GM23338 (cell line): ENCODE measurements around the gene CAST. TPM values are rescaled to one million over a fixed set of nuclear protein-coding genes. Genes with fewer than 3 reads are reported as not detected.

Experiments used
- ATAC-seq: fragments of 200-7000 bp; cut with Tn5 transposase; 3 replicates; pipeline ENCODE4 v1.9.1; 2020
- DNase-seq: peaks from one replicate; pipeline ENCODE4 v3.0.0-alpha.2; 2015; ENCODE audit warnings: low spot score
- H2AFZ ChIP-seq: fragments of 200-600 bp; sonication (generic); 2 replicates; pipeline ENCODE4 v1.8.0; 2016; ENCODE audit warnings: antibody characterized with exemption, mild to moderate bottlenecking, moderate library complexity
- H3F3A ChIP-seq: fragments of 200-600 bp; sonication (generic); replicated peaks from 2 replicates; pipeline ENCODE4 v1.8.0; 2017; ENCODE audit warnings: antibody characterized with exemption, mixed run types, low read depth
- H3K27ac ChIP-seq: fragments of 200-600 bp; sonication (generic); 2 replicates; pipeline ENCODE4 v1.6.1; 2016; ENCODE audit warnings: low read depth
- H3K27me3 ChIP-seq: fragments of 200-600 bp; sonication (generic); 2 replicates; pipeline ENCODE4 v1.8.0; 2016; ENCODE audit warnings: mild to moderate bottlenecking, mixed run types, moderate library complexity; ENCODE audit not compliant: insufficient read depth
- H3K36me3 ChIP-seq: fragments of 200-600 bp; sonication (generic); 2 replicates; pipeline ENCODE4 v1.8.0; 2016; ENCODE audit warnings: mild to moderate bottlenecking; ENCODE audit not compliant: insufficient read depth
- H3K4me1 ChIP-seq: fragments of 200-600 bp; sonication (generic); 2 replicates; pipeline ENCODE4 v1.8.0; 2016; ENCODE audit warnings: mild to moderate bottlenecking, moderate library complexity; ENCODE audit not compliant: insufficient read depth
- H3K4me2 ChIP-seq: fragments of 200-600 bp; sonication (generic); 2 replicates; pipeline ENCODE4 v1.7.1; 2017; ENCODE audit warnings: mixed run types
- H3K4me3 ChIP-seq: fragments of 200-600 bp; sonication (generic); 2 replicates; pipeline ENCODE4 v1.6.1; 2016; ENCODE audit warnings: mixed run types
- H3K79me2 ChIP-seq: fragments of 200-600 bp; sonication (generic); replicated peaks from 2 replicates; pipeline ENCODE4 v1.8.0; 2017; ENCODE audit warnings: mild to moderate bottlenecking; ENCODE audit not compliant: insufficient read depth
- H3K9me2 ChIP-seq: fragments of 200-600 bp; sonication (generic); 2 replicates; pipeline ENCODE4 v1.8.0; 2017; ENCODE audit not compliant: insufficient read depth
- H4K20me1 ChIP-seq: fragments of 200-600 bp; sonication (generic); replicated peaks from 2 replicates; pipeline ENCODE4 v1.8.0; 2017; ENCODE audit warnings: mild to moderate bottlenecking; ENCODE audit not compliant: insufficient read depth
- H3K27ac Mint-ChIP-seq: 2 replicates; pipeline ENCODE4 v1.8.0; 2020; ENCODE audit warnings: inconsistent platforms, mild to moderate bottlenecking, moderate library complexity, mixed read lengths
- H3K27me3 Mint-ChIP-seq: 3 replicates; pipeline ENCODE4 v1.8.0; 2022; ENCODE audit warnings: low read depth, mild to moderate bottlenecking, moderate library complexity, mixed read lengths, inconsistent platforms; ENCODE audit not compliant: insufficient read depth, poor library complexity
- H3K36me3 Mint-ChIP-seq: 3 replicates; pipeline ENCODE4 v1.8.0; 2021; ENCODE audit warnings: low read depth, mild to moderate bottlenecking, inconsistent platforms, moderate library complexity, mixed read lengths
- H3K4me1 Mint-ChIP-seq: 3 replicates; pipeline ENCODE4 v1.8.0; 2020; ENCODE audit warnings: mild to moderate bottlenecking, inconsistent platforms, mixed read lengths
- H3K4me3 Mint-ChIP-seq: 3 replicates; pipeline ENCODE4 v1.8.0; 2021; ENCODE audit warnings: moderate library complexity, mild to moderate bottlenecking, inconsistent platforms, mixed read lengths
- H3K9me3 Mint-ChIP-seq: 3 replicates; pipeline ENCODE4 v1.8.0; 2020; ENCODE audit warnings: moderate library complexity, mild to moderate bottlenecking, inconsistent platforms, mixed read lengths
- CREB1 ChIP-seq: fragments of 250-450 bp; sonication (Bioruptor Pico); IDR thresholded peaks from 2 replicates; pipeline ENCODE4 v1.5.0; 2020; ENCODE audit warnings: low read depth, mild to moderate bottlenecking, moderate library complexity
- ETS1 ChIP-seq: IDR thresholded peaks from 2 replicates; pipeline ENCODE4 v1.6.1; 2016; ENCODE audit warnings: antibody characterized with exemption
- EZH2 ChIP-seq: fragments of 200-600 bp; sonication (generic); IDR thresholded peaks from one replicate; pipeline ENCODE4 v1.8.0; 2017; ENCODE audit warnings: antibody characterized with exemption, mild to moderate bottlenecking, low read depth; ENCODE audit not compliant: unreplicated experiment
- EZH2phosphoT487 ChIP-seq: fragments of 200-600 bp; sonication (generic); IDR thresholded peaks from one replicate; pipeline ENCODE4 v1.8.1; 2018; ENCODE audit warnings: antibody characterized with exemption; ENCODE audit not compliant: unreplicated experiment
- JUNB ChIP-seq: IDR thresholded peaks from one replicate; pipeline ENCODE4 v1.6.1; 2016; ENCODE audit warnings: antibody characterized with exemption; ENCODE audit not compliant: unreplicated experiment
- NANOG ChIP-seq: IDR thresholded peaks from 2 replicates; pipeline ENCODE4 v1.6.1; 2016; ENCODE audit warnings: antibody characterized with exemption, borderline replicate concordance
- POLR2AphosphoS5 ChIP-seq: IDR thresholded peaks from 2 replicates; pipeline ENCODE4 v1.6.1; 2016; ENCODE audit warnings: antibody characterized with exemption, low read depth
- STAT1 ChIP-seq: IDR thresholded peaks from one replicate; pipeline ENCODE4 v1.6.1; 2016; ENCODE audit warnings: antibody characterized with exemption; ENCODE audit not compliant: unreplicated experiment
- ZNF114 ChIP-seq: fragments of 250-450 bp; sonication (Bioruptor Pico); IDR thresholded peaks from 2 replicates; pipeline ENCODE4 v1.5.0; 2020; ENCODE audit warnings: mild to moderate bottlenecking, moderate library complexity
- ZNF331 ChIP-seq: fragments of 250-450 bp; sonication (Bioruptor Pico); IDR thresholded peaks from 2 replicates; pipeline ENCODE4 v1.5.0; 2020; ENCODE audit warnings: low read depth, mild to moderate bottlenecking, moderate library complexity
- ZNF462 ChIP-seq: fragments of 250-450 bp; sonication (Bioruptor Pico); IDR thresholded peaks from 2 replicates; pipeline ENCODE4 v1.5.0; 2020; ENCODE audit warnings: mild to moderate bottlenecking, moderate library complexity
- polyA plus RNA-seq: library from polyadenylated mRNA; unstranded; fragments of >200 nt; fragmentation: Nextera tagmentation; extraction: Ambion mirVana; gene quantifications from 2 replicates; pipeline ENCODE4 v1.2.1, GENCODE V29; 2016
- total RNA-seq: library from RNA; depleted of rRNA; stranded (reverse); fragments of >200 nt; shearing (Covaris generic); gene quantifications from 2 replicates; pipeline ENCODE4 v1.2.3, GENCODE V29; 2014
- TF ChIP-seq, protein P1 (sequence below): IDR thresholded peaks from one replicate; pipeline ENCODE4 v1.6.1; 2018; ENCODE audit warnings: antibody characterized with exemption; ENCODE audit not compliant: unreplicated experiment
- TF ChIP-seq, protein P2 (sequence below), 2 experiments: fragments of 200-600 bp in 1 of 2; sonication (generic) in 1 of 2; conservative IDR thresholded peaks; 2 replicates each; pipeline versions ENCODE4 v1.5.1 to v1.6.1; 2016 to 2017; ENCODE audit warnings: antibody characterized with exemption in 2 of 2, low read depth in 2 of 2, mild to moderate bottlenecking in 2 of 2, moderate library complexity in 1 of 2

The CAST gene
- total and polyA plus RNA-seq, 2 experiments from 2014 or later, result 37.9 to 57.7 TPM

DNA sequence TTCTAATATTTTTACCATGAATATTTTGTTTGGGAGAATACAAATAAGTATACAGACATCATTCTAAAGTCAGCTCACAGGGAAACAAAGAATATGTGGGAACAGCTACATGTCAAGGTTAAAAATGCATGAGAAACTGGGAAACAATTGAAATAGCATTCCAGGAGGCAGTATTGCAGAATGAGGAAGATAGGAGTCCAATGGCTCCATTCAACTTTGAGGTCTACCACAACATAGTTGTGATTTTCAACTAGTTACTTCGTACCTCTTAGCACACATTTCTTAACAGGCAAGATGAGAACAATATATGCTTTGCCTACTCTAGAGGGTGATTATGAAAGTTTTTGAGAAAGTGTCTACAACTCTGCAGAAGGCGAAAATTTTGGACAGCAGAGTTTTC, 35.2 kb upstream of the CAST start:
- Histone ChIP-seq H3K36me3 (no peaks in the 10 kb centered on the region), H2AFZ (no peak overlapping the region), H3K27me3 (no peaks in the 10 kb centered on the region), H3K27ac (no peak overlapping the region), H3K4me3 (no peak overlapping the region), H3F3A (no peaks in the 10 kb centered on the region), H3K9me2 (no peaks in the 10 kb centered on the region), H3K4me1 (no peaks in the 10 kb centered on the region), H4K20me1 (no peaks in the 10 kb centered on the region), H3K79me2 (no peaks in the 10 kb centered on the region), H3K4me2 (no peak overlapping the region)
- Mint-ChIP-seq H3K4me3 (no peak overlapping the region), H3K9me3 (no peaks in the 10 kb centered on the region; the same call in 2 of the 3 replicates), H3K4me1 (peaks cover 12% of the 10 kb centered on the region), H3K27ac (no peak overlapping the region), H3K36me3 (no peaks in the 10 kb centered on the region), H3K27me3 (peaks cover 2% of the 10 kb centered on the region)
- TF ChIP-seq, protein P1, sequence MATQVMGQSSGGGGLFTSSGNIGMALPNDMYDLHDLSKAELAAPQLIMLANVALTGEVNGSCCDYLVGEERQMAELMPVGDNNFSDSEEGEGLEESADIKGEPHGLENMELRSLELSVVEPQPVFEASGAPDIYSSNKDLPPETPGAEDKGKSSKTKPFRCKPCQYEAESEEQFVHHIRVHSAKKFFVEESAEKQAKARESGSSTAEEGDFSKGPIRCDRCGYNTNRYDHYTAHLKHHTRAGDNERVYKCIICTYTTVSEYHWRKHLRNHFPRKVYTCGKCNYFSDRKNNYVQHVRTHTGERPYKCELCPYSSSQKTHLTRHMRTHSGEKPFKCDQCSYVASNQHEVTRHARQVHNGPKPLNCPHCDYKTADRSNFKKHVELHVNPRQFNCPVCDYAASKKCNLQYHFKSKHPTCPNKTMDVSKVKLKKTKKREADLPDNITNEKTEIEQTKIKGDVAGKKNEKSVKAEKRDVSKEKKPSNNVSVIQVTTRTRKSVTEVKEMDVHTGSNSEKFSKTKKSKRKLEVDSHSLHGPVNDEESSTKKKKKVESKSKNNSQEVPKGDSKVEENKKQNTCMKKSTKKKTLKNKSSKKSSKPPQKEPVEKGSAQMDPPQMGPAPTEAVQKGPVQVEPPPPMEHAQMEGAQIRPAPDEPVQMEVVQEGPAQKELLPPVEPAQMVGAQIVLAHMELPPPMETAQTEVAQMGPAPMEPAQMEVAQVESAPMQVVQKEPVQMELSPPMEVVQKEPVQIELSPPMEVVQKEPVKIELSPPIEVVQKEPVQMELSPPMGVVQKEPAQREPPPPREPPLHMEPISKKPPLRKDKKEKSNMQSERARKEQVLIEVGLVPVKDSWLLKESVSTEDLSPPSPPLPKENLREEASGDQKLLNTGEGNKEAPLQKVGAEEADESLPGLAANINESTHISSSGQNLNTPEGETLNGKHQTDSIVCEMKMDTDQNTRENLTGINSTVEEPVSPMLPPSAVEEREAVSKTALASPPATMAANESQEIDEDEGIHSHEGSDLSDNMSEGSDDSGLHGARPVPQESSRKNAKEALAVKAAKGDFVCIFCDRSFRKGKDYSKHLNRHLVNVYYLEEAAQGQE, result no peak
- TF ChIP-seq EZH2 (no peak), EZH2phosphoT487 (no peak), ZNF114 (CRISPR knock-in tag) (no peak), ETS1 (no peak), ZNF462 (no peak), POLR2AphosphoS5 (no peak), CREB1 (CRISPR knock-in tag) (no peak), ZNF331 (CRISPR knock-in tag) (no peak), NANOG (no peak), JUNB (no peak), STAT1 (no peak)
- TF ChIP-seq, protein P2, sequence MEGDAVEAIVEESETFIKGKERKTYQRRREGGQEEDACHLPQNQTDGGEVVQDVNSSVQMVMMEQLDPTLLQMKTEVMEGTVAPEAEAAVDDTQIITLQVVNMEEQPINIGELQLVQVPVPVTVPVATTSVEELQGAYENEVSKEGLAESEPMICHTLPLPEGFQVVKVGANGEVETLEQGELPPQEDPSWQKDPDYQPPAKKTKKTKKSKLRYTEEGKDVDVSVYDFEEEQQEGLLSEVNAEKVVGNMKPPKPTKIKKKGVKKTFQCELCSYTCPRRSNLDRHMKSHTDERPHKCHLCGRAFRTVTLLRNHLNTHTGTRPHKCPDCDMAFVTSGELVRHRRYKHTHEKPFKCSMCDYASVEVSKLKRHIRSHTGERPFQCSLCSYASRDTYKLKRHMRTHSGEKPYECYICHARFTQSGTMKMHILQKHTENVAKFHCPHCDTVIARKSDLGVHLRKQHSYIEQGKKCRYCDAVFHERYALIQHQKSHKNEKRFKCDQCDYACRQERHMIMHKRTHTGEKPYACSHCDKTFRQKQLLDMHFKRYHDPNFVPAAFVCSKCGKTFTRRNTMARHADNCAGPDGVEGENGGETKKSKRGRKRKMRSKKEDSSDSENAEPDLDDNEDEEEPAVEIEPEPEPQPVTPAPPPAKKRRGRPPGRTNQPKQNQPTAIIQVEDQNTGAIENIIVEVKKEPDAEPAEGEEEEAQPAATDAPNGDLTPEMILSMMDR (conservative IDR thresholded peaks at IDR 0.05; ENCODE audit: low read depth in 2 of 2), result no peak
- no peak for DNase-seq
- ATAC-seq, result no peak
